ENCODE data around the gene CLRN1.

- TF ChIP-seq POLR2AphosphoS5 (IDR thresholded peaks at IDR 0.05; ENCODE audit: low read depth, low read length) (no peak), FOXP2 (optimal IDR thresholded peaks at IDR 0.05; ENCODE audit: borderline replicate concordance, extremely low read depth, extremely low read length, insufficient read depth) (no peak)
These were observed 73.4 kb downstream of the CLRN1 start for GRCh38 chr3:150899141-150899540.
